Nephron progenitor cell (in vitro differentiated cells): ENCODE measurements around the gene FMO5.
A peak's percentile ranks its signal among the peaks of the same experiment; 100 is the strongest.

Experiments
- DNase-seq: peaks from one replicate; pipeline ENCODE4 v3.0.0; 2021
- H3K27ac Mint-ChIP-seq: 2 replicates; pipeline ENCODE4 v1.8.0; 2021; ENCODE audit warnings: mild to moderate bottlenecking, moderate library complexity, mixed read lengths
- H3K27me3 Mint-ChIP-seq: 2 replicates; pipeline ENCODE4 v1.8.0; 2021; ENCODE audit warnings: mild to moderate bottlenecking, low read depth, mixed read lengths; ENCODE audit not compliant: poor library complexity
- H3K36me3 Mint-ChIP-seq: 2 replicates; pipeline ENCODE4 v1.8.0; 2021; ENCODE audit warnings: low read depth, mixed read lengths
- H3K4me1 Mint-ChIP-seq: 2 replicates; pipeline ENCODE4 v1.8.0; 2021; ENCODE audit warnings: mixed read lengths
- H3K4me3 Mint-ChIP-seq: 2 replicates; pipeline ENCODE4 v1.8.0; 2021; ENCODE audit warnings: mild to moderate bottlenecking, moderate library complexity, mixed read lengths
- H3K9me3 Mint-ChIP-seq: 2 replicates; pipeline ENCODE4 v1.8.0; 2021; ENCODE audit warnings: mild to moderate bottlenecking, moderate library complexity, mixed read lengths
- TF ChIP-seq, protein P1 (sequence below): fragments of 200-600 bp; sonication (generic); IDR thresholded peaks from 2 replicates; pipeline ENCODE4 v1.5.0; 2021; ENCODE audit warnings: antibody characterized with exemption

FMO5 gene

GRCh38 chr1:147223740-147224615 is 1.2 kb downstream of the FMO5 start:
- no peak overlapping the region for H3K27ac Mint-ChIP-seq
- DNase-seq = peak; percentile 10
- no peaks in the 10 kb centered on the region for H3K36me3 Mint-ChIP-seq
- peaks cover 3% of the 10 kb centered on the region for H3K9me3 Mint-ChIP-seq
- TF ChIP-seq, protein P1, sequence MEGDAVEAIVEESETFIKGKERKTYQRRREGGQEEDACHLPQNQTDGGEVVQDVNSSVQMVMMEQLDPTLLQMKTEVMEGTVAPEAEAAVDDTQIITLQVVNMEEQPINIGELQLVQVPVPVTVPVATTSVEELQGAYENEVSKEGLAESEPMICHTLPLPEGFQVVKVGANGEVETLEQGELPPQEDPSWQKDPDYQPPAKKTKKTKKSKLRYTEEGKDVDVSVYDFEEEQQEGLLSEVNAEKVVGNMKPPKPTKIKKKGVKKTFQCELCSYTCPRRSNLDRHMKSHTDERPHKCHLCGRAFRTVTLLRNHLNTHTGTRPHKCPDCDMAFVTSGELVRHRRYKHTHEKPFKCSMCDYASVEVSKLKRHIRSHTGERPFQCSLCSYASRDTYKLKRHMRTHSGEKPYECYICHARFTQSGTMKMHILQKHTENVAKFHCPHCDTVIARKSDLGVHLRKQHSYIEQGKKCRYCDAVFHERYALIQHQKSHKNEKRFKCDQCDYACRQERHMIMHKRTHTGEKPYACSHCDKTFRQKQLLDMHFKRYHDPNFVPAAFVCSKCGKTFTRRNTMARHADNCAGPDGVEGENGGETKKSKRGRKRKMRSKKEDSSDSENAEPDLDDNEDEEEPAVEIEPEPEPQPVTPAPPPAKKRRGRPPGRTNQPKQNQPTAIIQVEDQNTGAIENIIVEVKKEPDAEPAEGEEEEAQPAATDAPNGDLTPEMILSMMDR = no peak
- peak overlapping the region; percentile 48 for H3K4me3 Mint-ChIP-seq
- peaks cover 29% of the 10 kb centered on the region for H3K27me3 Mint-ChIP-seq
- peaks cover 47% of the 10 kb centered on the region for H3K4me1 Mint-ChIP-seq

GRCh38 chr1:147218606-147219005 is 6.5 kb downstream of the FMO5 start:
- Mint-ChIP-seq H3K9me3 (no peaks in the 10 kb centered on the region), H3K36me3 (no peaks in the 10 kb centered on the region)

GRCh38 chr1:147217141-147217540 is 8.0 kb downstream of the FMO5 start:
- no peaks in the 10 kb centered on the region for H3K9me3 Mint-ChIP-seq
- no peak overlapping the region for H3K27ac Mint-ChIP-seq
- peaks cover 12% of the 10 kb centered on the region for H3K4me1 Mint-ChIP-seq
- no peaks in the 10 kb centered on the region for H3K36me3 Mint-ChIP-seq
- peaks cover 11% of the 10 kb centered on the region for H3K27me3 Mint-ChIP-seq
- no peak for DNase-seq
- no peak overlapping the region for H3K4me3 Mint-ChIP-seq
- TF ChIP-seq, protein P1 = no peak

More at GRCh38 chr1:147218606-147219005, 6.5 kb downstream of the FMO5 start:
- DNase-seq = no peak
- no peak overlapping the region for H3K4me3 Mint-ChIP-seq
- TF ChIP-seq, protein P1 = no peak
- H3K4me1 Mint-ChIP-seq = peaks cover 21% of the 10 kb centered on the region
- H3K27me3 Mint-ChIP-seq = peaks cover 11% of the 10 kb centered on the region
- no peak overlapping the region for H3K27ac Mint-ChIP-seq

GRCh38 chr1:147216124-147216523 is 9.0 kb downstream of the FMO5 start:
- no peak overlapping the region for H3K4me3 Mint-ChIP-seq
- no peak overlapping the region for H3K27ac Mint-ChIP-seq
- H3K9me3 Mint-ChIP-seq = no peaks in the 10 kb centered on the region
- TF ChIP-seq, protein P1 = no peak
- H3K36me3 Mint-ChIP-seq = no peaks in the 10 kb centered on the region
- H3K27me3 Mint-ChIP-seq = peaks cover 11% of the 10 kb centered on the region
- no peak for DNase-seq
- peaks cover 10% of the 10 kb centered on the region for H3K4me1 Mint-ChIP-seq

GRCh38 chr1:147215540-147215916 is 9.6 kb downstream of the FMO5 start:
- Mint-ChIP-seq H3K27ac (no peak overlapping the region), H3K27me3 (peaks cover 11% of the 10 kb centered on the region), H3K4me1 (peaks cover 10% of the 10 kb centered on the region), H3K4me3 (no peak overlapping the region), H3K36me3 (no peaks in the 10 kb centered on the region), H3K9me3 (no peaks in the 10 kb centered on the region)
- TF ChIP-seq, protein P1 = no peak
- DNase-seq = no peak
